AG04449 (cell line): ENCODE measurements around the gene RBM3.

ENCODE experiments used
- CTCF ChIA-PET: fragments of 350-600 bp; formaldehyde crosslinking; extraction: SDS; loops from one replicate; lab custom pipeline; 2021; ENCODE audit warnings: antibody characterized with exemption; lab: Yijun Ruan, JAX
- POLR2A ChIA-PET: fragments of 400-600, 350-600 bp; formaldehyde crosslinking; extraction: SDS; loops from one replicate; lab custom pipeline; 2020; ENCODE audit warnings: antibody characterized with exemption, inconsistent platforms; lab: Yijun Ruan, JAX
- DNase-seq: peaks from one replicate; pipeline ENCODE4 v3.0.0-alpha.2; 2010; ENCODE audit warnings: low read depth, low spot score
- H3K4me3 ChIP-seq: 2 replicates; pipeline ENCODE4 v1.5.1; 2011; ENCODE audit warnings: low read depth, mild to moderate bottlenecking, control low read depth, low read length
- TF ChIP-seq, protein P1 (sequence below): IDR thresholded peaks from one replicate; pipeline ENCODE4 v1.5.1; 2011; ENCODE audit warnings: mild to moderate bottlenecking, moderate library complexity, low read length, control low read depth, inconsistent platforms; ENCODE audit not compliant: insufficient read depth; ENCODE audit errors: missing control alignments

Gene RBM3

DNA sequence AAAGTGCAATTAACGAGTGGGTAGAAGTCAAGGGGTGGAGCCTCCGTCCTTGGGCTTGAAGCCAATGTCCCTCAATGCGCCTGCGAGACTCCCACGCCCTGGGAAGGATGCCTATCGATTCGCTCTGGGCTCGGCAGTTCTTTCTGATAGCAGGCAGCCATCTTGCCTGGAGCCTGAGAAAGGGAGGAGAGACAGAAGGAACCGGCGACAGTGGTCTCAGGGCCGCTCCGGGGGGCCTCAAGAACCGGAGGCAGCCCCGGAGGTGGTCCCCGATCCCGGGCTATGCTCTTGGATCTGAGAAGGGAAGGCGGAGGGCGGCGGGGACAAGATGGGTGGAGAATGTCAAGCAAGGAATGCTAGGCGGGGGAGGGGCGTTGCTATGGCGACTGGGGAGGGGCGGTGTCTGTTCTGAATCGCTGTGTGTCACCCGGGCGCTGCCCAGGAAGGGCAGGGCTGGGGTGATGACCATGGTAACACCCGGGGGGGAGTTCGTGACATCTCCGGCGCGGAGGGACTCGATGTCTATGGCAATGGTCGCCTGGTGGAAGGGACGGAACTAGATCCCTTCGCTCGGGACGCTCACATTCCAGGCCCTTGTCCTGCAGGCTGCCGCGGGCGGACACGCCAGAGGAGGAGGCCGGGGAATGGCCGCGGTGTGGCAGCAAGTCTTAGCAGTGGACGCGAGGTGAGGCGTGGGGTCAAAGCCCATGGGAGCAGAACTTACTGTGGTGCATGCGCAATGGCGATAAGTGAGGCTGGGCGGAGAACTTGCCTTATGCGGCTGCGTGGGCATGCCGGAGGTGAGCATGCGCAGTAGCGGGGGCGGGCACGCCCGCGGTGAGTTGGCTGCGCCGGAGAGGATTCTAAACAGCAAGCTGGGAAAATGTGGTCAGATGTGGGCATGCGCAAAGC, 23.3 kb downstream of the RBM3 start, which contains the start of gene WDR13:
WDR13 (plus strand) TSS at position 140 of the 912 bp plus-strand sequence; CDS start at position 645, 505 bp downstream.
- peak; percentile 72 for DNase-seq
- ChIA-PET POLR2A (interaction anchor here (1.0 kb wide), 1 partner anchor 23 kb away, joined by 5 read pairs; the partner anchor contains the start of gene RBM3), CTCF (no interaction called here)
- H3K4me3 ChIP-seq = peak within 1 kb of the TSS; percentile 69
- TF ChIP-seq, protein P1, sequence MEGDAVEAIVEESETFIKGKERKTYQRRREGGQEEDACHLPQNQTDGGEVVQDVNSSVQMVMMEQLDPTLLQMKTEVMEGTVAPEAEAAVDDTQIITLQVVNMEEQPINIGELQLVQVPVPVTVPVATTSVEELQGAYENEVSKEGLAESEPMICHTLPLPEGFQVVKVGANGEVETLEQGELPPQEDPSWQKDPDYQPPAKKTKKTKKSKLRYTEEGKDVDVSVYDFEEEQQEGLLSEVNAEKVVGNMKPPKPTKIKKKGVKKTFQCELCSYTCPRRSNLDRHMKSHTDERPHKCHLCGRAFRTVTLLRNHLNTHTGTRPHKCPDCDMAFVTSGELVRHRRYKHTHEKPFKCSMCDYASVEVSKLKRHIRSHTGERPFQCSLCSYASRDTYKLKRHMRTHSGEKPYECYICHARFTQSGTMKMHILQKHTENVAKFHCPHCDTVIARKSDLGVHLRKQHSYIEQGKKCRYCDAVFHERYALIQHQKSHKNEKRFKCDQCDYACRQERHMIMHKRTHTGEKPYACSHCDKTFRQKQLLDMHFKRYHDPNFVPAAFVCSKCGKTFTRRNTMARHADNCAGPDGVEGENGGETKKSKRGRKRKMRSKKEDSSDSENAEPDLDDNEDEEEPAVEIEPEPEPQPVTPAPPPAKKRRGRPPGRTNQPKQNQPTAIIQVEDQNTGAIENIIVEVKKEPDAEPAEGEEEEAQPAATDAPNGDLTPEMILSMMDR = no peak

DNA sequence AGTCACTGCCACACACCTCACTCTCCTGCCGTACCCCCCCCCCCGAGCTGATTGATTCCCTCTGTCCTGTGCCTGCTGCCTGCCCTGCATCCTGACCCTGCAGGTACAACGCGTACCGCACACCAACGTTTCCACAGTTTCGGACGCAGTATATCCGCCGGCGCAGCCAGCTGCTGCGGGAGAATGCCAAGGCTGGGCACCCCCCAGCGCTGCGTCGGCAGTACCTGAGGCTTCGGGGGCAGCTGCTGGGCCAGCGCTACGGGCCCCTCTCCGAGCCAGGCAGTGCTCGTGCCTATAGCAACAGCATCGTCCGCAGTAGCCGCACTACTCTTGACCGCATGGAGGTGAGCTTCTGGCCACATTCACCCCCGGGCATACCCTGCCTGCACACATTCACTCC, 24.3 kb downstream of the RBM3 start:
- H3K4me3 ChIP-seq = peak overlapping the region; percentile 69
- CTCF ChIA-PET = no interaction called here
- no peak for DNase-seq
- POLR2A ChIA-PET = interaction anchor here (1.0 kb wide), 1 partner anchor 24 kb away, joined by 5 read pairs; the partner anchor contains the start of gene RBM3
- TF ChIP-seq, protein P1 = no peak

DNA sequence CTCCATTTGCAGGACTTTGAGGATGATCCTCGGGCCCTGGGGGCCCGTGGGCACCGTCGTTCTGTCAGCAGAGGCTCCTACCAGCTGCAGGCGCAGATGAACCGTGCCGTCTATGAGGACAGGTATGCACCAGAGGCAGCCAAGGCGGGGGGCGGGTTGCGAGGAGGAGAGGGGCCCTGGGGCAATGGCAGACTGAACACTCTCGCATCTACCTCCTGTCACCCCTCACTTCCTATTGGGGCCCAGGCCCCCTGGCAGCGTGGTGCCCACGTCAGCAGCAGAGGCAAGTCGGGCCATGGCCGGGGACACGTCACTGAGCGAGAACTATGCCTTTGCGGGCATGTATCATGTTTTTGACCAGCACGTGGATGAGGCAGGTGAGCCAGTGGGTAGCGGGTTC, 25.1 kb downstream of the RBM3 start:
- ChIA-PET CTCF (no interaction called here), POLR2A (no interaction called here)
- H3K4me3 ChIP-seq = no peak overlapping the region
- TF ChIP-seq, protein P1 = no peak
- DNase-seq = no peak

DNA sequence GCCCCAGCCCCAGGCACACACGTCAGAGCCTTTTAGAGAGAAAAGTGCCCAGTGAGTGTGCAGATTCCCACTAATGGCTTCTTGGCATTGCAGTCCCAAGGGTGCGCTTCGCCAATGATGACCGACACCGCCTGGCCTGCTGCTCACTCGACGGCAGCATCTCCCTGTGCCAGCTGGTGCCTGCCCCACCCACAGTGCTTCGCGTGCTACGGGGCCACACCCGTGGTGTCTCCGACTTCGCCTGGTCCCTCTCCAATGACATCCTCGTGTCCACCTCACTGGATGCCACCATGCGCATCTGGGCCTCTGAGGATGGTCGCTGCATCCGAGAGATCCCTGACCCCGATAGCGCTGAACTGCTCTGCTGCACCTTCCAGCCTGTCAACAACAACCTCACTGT, 25.9 kb downstream of the RBM3 start:
- TF ChIP-seq, protein P1 = no peak
- DNase-seq = no peak
- no peak overlapping the region for H3K4me3 ChIP-seq
- ChIA-PET CTCF (no interaction called here), POLR2A (no interaction called here)

DNA sequence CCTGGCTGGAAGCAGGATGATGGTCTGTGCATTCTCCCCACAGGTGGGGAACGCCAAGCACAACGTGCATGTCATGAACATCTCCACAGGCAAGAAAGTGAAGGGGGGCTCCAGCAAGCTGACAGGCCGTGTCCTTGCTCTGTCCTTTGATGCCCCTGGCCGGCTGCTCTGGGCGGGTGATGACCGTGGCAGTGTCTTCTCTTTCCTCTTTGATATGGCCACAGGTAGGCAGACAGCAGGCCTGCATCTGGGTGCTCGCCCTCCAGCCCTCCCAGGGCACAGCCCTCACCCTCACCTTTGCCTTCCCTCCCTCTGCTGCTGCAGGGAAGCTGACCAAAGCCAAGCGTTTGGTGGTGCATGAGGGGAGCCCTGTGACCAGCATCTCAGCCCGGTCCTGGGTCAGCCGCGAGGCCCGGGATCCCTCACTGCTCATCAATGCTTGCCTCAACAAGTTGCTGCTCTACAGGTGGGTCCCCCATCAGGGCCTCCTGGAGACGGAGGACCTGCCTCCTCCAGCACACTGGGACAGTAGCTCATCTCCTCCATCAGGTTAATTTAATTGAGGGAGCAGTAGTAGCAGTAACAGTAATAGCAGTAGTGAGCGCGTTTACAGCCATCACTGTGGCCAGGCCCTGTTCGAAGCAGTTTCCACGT, 27.6 kb downstream of the RBM3 start:
- no peak for DNase-seq
- ChIA-PET CTCF (no interaction called here), POLR2A (no interaction called here)
- no peak overlapping the region for H3K4me3 ChIP-seq
- TF ChIP-seq, protein P1 = no peak

DNA sequence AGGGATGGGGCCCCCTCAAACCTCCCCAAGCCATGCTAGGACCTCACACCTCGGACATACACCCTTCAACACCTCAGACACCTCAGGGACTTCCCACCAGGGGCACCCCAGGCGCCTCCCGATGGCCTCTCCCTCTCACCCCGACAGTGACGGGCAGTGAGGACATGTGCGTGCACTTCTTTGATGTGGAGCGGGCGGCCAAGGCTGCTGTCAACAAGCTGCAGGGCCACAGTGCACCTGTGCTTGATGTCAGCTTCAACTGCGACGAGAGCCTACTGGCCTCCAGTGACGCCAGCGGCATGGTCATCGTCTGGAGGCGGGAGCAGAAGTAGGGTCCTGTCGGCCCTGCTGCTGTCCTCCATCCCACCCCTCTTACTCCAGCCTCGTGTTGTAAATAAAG, 30.4 kb downstream of the RBM3 start:
- no peak overlapping the region for H3K4me3 ChIP-seq
- ChIA-PET CTCF (no interaction called here), POLR2A (no interaction called here)
- TF ChIP-seq, protein P1 = no peak
- DNase-seq = no peak
